Type B pancreatic cell (in vitro differentiated cells): Measurements from ENCODE around the gene KAT2A. TPM values are rescaled to one million over a fixed set of nuclear protein-coding genes. Genes with fewer than 3 reads are reported as not detected.

ENCODE experiments used
- DNase-seq: peaks from one replicate; pipeline ENCODE4 v3.0.0; 2021; ENCODE audit warnings: mixed read lengths; ENCODE audit not compliant: unreplicated experiment; ENCODE audit errors: extremely low spot score
- H3K27ac Mint-ChIP-seq: 2 replicates; pipeline ENCODE4 v1.8.0; 2021; ENCODE audit warnings: mild to moderate bottlenecking, mixed read lengths
- H3K27me3 Mint-ChIP-seq: 2 replicates; pipeline ENCODE4 v1.8.0; 2021; ENCODE audit warnings: mixed read lengths
- H3K36me3 Mint-ChIP-seq: 2 replicates; pipeline ENCODE4 v1.8.0; 2021; ENCODE audit warnings: mixed read lengths
- H3K4me1 Mint-ChIP-seq: one replicate; pipeline ENCODE4 v1.8.0; 2021; ENCODE audit warnings: mixed read lengths; ENCODE audit not compliant: unreplicated experiment
- H3K4me3 Mint-ChIP-seq: 2 replicates; pipeline ENCODE4 v1.8.0; 2021; ENCODE audit warnings: mild to moderate bottlenecking, mixed read lengths
- H3K9me3 Mint-ChIP-seq: 2 replicates; pipeline ENCODE4 v1.8.0; 2021; ENCODE audit warnings: mixed read lengths
- total RNA-seq: library from RNA; stranded (reverse); gene quantifications from 2 replicates; pipeline ENCODE4 v1.2.1, GENCODE V29; 2021; ENCODE audit warnings: low replicate concordance
- TF ChIP-seq, protein P1 (sequence below): fragments of 200-600 bp; sonication (generic); conservative IDR thresholded peaks from 2 replicates; pipeline ENCODE4 v1.5.0; 2021; ENCODE audit warnings: antibody characterized with exemption, mild to moderate bottlenecking

KAT2A gene
- total RNA-seq, 1 donor from 2014 or later, result 63.5 TPM

DNA sequence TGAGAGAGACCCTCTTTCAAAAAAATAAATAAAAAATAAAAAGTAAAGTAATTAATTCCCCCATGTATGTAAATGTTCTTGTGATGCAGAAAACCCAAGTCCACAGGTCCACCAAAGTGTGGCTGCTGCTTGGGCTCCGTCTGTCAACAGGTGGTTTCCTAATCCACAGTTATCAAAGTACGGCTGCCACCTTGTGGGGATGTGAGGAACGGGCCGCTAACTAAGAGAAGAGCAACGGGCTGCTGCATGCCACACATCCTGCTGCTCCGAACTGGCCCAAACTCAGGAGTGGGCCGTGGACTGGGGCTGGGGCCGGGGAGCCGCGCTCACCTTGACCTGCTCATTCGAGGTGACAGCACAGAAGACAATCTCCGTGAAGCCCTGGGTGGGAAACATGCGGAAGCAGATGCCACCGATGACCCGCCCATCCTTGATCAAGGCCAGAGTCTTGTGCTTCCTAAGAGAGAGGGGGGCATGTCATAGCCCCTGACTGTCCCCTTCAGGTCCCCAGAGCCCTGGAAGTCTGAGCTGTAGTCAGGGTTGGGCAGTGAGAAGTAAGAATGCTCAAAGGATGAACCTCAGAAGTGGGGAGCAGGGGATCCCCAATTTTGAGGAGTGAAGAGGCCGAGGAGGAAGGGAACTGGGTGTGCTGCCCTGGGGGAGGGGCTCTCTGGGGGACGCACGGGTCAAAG lies 4.3 kb downstream of the KAT2A start:
- TF ChIP-seq, protein P1, sequence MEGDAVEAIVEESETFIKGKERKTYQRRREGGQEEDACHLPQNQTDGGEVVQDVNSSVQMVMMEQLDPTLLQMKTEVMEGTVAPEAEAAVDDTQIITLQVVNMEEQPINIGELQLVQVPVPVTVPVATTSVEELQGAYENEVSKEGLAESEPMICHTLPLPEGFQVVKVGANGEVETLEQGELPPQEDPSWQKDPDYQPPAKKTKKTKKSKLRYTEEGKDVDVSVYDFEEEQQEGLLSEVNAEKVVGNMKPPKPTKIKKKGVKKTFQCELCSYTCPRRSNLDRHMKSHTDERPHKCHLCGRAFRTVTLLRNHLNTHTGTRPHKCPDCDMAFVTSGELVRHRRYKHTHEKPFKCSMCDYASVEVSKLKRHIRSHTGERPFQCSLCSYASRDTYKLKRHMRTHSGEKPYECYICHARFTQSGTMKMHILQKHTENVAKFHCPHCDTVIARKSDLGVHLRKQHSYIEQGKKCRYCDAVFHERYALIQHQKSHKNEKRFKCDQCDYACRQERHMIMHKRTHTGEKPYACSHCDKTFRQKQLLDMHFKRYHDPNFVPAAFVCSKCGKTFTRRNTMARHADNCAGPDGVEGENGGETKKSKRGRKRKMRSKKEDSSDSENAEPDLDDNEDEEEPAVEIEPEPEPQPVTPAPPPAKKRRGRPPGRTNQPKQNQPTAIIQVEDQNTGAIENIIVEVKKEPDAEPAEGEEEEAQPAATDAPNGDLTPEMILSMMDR, result peak; percentile 88
- H3K36me3 Mint-ChIP-seq, result peaks cover 6% of the 10 kb centered on the region
- peak overlapping the region; percentile 47 for H3K4me3 Mint-ChIP-seq
- DNase-seq, result no peak
- H3K9me3 Mint-ChIP-seq, result no peaks in the 10 kb centered on the region
- no peak overlapping the region for H3K27ac Mint-ChIP-seq
- peaks cover 24% of the 10 kb centered on the region for H3K4me1 Mint-ChIP-seq
- no peaks in the 10 kb centered on the region for H3K27me3 Mint-ChIP-seq

DNA sequence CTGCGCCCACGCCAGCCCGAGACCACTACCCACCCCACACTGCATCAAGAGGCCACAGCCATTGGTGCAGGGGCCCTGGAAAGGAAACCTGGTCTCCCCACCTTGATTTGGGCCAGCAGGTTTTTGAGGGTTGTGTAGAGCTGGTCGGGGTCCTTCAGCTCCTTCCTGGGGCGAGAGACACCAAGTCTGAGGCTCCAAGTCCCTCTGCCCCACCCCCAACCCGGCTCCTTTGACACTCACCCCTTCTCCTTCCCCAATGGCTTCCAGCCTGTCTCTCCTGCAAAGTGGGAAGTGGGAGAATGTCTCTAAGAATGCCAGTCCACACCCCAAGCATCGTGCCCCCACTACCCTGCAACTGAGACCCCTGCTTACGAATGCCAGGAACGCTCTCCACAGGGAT lies 7.0 kb downstream of the KAT2A start:
- peaks cover 3% of the 10 kb centered on the region for H3K27me3 Mint-ChIP-seq
- no peak overlapping the region for H3K4me3 Mint-ChIP-seq
- no peaks in the 10 kb centered on the region for H3K9me3 Mint-ChIP-seq
- peaks cover 6% of the 10 kb centered on the region for H3K36me3 Mint-ChIP-seq
- no peak for DNase-seq
- H3K4me1 Mint-ChIP-seq, result peaks cover 14% of the 10 kb centered on the region
- no peak overlapping the region for H3K27ac Mint-ChIP-seq
- TF ChIP-seq, protein P1, result no peak

DNA sequence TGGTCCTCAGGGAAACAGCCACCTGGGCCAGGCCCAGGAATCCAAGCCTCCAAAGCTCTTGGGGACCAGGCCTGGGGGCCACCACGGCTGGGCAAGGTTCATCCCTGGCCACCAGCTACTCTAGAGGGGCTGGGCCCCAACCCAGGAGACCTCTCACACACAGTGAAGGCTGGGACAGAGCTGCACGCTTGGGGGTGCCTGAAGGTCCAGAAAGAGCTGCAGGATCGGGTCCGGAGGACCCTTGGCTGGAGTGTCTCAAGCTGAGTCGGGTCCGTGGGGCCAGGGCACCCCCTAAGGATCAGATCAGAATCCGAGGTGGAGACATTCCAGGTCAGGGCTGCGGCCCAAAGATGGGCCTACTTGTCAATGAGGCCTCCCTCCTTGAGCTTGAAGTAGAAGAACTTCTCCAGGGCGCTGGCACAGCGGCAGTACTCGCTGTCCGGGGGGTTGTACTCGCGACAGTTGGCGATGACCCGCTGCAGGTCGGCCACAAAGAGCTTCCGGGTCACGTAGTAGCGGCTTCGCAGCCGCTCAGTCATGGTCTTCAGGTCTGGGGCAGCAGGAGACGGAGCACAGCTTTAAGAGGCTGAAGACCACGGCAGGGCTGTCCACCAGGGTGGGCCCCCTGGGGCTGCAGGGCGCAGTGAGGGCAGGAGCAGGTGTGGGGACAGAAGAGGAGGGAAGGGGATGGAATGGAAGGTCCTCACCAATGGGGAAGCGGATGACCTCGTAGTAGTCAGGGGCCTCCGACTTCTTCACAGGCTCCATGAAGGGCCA lies 7.7 kb downstream of the KAT2A start:
- H3K4me3 Mint-ChIP-seq, result no peak overlapping the region

DNA sequence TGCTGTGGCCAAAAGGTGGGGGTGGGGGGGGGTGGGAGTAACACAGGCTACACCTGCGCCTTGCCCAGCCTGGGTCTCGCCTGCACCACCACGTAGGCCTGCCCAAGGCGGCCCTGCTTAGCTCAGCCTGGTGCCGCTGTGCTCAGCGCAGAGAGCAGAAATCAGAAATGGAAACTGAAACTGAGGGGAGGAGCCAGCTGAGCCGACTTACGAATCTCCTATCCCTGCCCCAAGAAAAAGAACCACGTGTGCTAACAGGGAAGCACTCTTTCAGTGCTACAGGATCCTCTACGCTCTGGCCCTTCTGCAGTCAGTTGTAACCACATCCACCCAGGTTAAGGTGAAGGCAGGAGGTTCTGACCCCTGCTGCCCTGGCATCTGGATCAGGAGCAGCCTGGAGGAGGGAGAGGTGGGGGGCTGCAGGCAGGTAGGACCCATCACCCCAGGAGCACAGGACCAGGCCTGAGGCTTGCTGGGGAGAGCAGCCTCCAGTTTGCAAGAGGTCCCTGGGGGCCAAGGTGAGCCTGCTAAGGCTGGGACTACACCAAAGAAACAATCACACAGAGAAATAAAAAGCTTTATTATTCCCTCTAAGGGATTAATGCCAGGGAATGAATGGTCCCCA lies 8.5 kb downstream of the KAT2A start, which contains the start of gene DHX58:
DHX58 (minus strand) TSS at position 163 of the 625 bp plus-strand sequence. CDS start 822 bp downstream, outside the sequence.
- Mint-ChIP-seq H3K4me3 (no peak within 1 kb of the TSS), H3K27me3 (peaks cover 3% of the 10 kb centered on the region), H3K27ac (no peak within 1 kb of the TSS), H3K4me1 (peaks cover 7% of the 10 kb centered on the region), H3K36me3 (peaks cover 6% of the 10 kb centered on the region), H3K9me3 (no peaks in the 10 kb centered on the region)
- DNase-seq, result no peak
- TF ChIP-seq, protein P1, result no peak

More for the DNA sequence above, 7.7 kb downstream of the KAT2A start:
- TF ChIP-seq, protein P1, result no peak
- Mint-ChIP-seq H3K36me3 (peaks cover 6% of the 10 kb centered on the region), H3K27me3 (peaks cover 3% of the 10 kb centered on the region), H3K27ac (no peak overlapping the region), H3K4me1 (peaks cover 10% of the 10 kb centered on the region), H3K9me3 (no peaks in the 10 kb centered on the region)
- no peak for DNase-seq

DNA sequence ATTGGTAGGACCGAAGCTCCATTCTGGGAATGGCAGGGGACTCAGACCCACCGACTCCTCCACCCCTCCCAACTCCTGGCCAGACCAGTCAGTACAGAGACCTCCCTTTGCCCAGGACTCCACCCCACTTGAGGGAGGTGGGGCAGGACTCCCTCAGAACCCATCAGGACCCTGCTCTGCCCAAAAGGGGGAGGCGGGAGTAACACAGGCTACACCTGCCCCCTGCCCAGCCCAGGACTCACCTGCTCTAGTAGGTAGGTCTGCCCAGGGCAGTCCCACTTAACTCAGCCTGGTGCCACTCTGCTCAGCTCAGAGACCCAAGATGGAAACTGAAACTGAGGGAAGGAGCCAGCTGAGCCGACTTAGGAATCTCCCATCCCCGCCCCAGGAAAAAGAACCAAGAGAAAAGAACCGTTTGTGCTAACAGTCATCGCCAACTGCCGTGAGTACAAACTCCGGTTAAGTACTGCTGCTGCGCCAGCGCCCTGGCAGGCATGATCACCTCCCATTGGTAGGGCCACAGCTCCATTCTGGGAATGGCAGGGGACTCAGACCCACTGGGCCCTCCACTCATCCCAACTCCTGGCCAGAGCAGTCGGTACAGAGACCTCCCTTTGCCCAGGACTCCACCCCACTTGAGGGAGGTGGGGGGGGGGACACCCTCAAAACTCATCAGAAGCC lies 9.2 kb downstream of the KAT2A start:
- TF ChIP-seq, protein P1, result no peak
- Mint-ChIP-seq H3K27me3 (peaks cover 3% of the 10 kb centered on the region), H3K4me1 (peaks cover 6% of the 10 kb centered on the region), H3K27ac (no peak overlapping the region), H3K36me3 (peaks cover 6% of the 10 kb centered on the region), H3K9me3 (no peaks in the 10 kb centered on the region), H3K4me3 (no peak overlapping the region)
- DNase-seq, result no peak
